Bronchial epithelial cell (primary cell): ENCODE data around the gene SUGP1. TPM values are rescaled to one million over a fixed set of nuclear protein-coding genes. Genes with fewer than 3 reads are reported as not detected.

Source experiments
- DNase-seq: peaks from one replicate; pipeline ENCODE4 v3.0.0-alpha.2; 2010; ENCODE audit warnings: low read depth
- FAIRE-seq: peaks from 2 replicates; lab custom pipeline; 2011; peaks lifted over from hg19 to GRCh38; lab: Jason Lieb, UNC
- H3K27me3 ChIP-seq: 2 replicates; pipeline ENCODE4 v1.5.1; 2011; ENCODE audit warnings: low read length; ENCODE audit not compliant: control insufficient read depth, insufficient read depth
- H3K36me3 ChIP-seq: 2 replicates; pipeline ENCODE4 v1.5.1; 2011; ENCODE audit warnings: low read length; ENCODE audit not compliant: control insufficient read depth, insufficient read depth
- H3K4me3 ChIP-seq: 2 replicates; pipeline ENCODE4 v1.5.1; 2011; ENCODE audit warnings: mild to moderate bottlenecking, low read depth, low read length, control low read depth
- CTCF ChIP-seq: IDR thresholded peaks from 2 replicates; pipeline ENCODE4 v1.5.1; 2011; ENCODE audit warnings: mild to moderate bottlenecking, moderate library complexity, low read length, control low read depth, inconsistent platforms; ENCODE audit not compliant: insufficient read depth, severe bottlenecking
- total RNA-seq: library from RNA; depleted of rRNA; stranded (reverse); fragments of >200 nt; gene quantifications from 2 replicates; pipeline ENCODE4 v1.2.1, GENCODE V29; 2014

The SUGP1 gene
- total RNA-seq, 1 donor from 2014 or later: 18.7 TPM

- no peak overlapping the region for H3K4me3 ChIP-seq
- DNase-seq (no peak), FAIRE-seq (no peak)
- no peak for TF ChIP-seq CTCF
- no peaks in the 10 kb centered on the region for H3K36me3 ChIP-seq
- H3K27me3 ChIP-seq: no peaks in the 10 kb centered on the region
Measured at GRCh38 chr19:19234220-19234816, 86.0 kb downstream of the SUGP1 start.

- Histone ChIP-seq H3K27me3 (no peaks in the 10 kb centered on the region), H3K36me3 (no peaks in the 10 kb centered on the region), H3K4me3 (no peak overlapping the region)
- no peak for TF ChIP-seq CTCF
- FAIRE-seq: no peak
- DNase-seq: no peak
Measured at GRCh38 chr19:19232261-19232721, 88.0 kb downstream of the SUGP1 start.

- no peak for FAIRE-seq
- H3K4me3 ChIP-seq: no peak overlapping the region
- TF ChIP-seq CTCF: no peak
- no peaks in the 10 kb centered on the region for H3K36me3 ChIP-seq
- no peaks in the 10 kb centered on the region for H3K27me3 ChIP-seq
- no peak for DNase-seq
Measured at GRCh38 chr19:19230999-19231398, 89.3 kb downstream of the SUGP1 start.

- Histone ChIP-seq H3K27me3 (no peaks in the 10 kb centered on the region), H3K4me3 (no peak overlapping the region), H3K36me3 (no peaks in the 10 kb centered on the region)
- no peak for FAIRE-seq
- TF ChIP-seq CTCF: no peak
- no peak for DNase-seq
Measured at GRCh38 chr19:19229701-19230100, 90.6 kb downstream of the SUGP1 start.

GRCh38 chr19:19227217-19227616 is 93.1 kb downstream of the SUGP1 start:
- Histone ChIP-seq H3K36me3 (no peaks in the 10 kb centered on the region), H3K4me3 (no peak overlapping the region), H3K27me3 (no peaks in the 10 kb centered on the region)
- no peak for FAIRE-seq
- TF ChIP-seq CTCF: no peak
- no peak for DNase-seq

GRCh38 chr19:19226663-19227062 is 93.6 kb downstream of the SUGP1 start:
- no peak for DNase-seq
- no peak overlapping the region for H3K4me3 ChIP-seq
- TF ChIP-seq CTCF: no peak
- H3K27me3 ChIP-seq: no peaks in the 10 kb centered on the region
- no peaks in the 10 kb centered on the region for H3K36me3 ChIP-seq
- no peak for FAIRE-seq
